D341Med (cell line): Measurements from ENCODE around the gene NDUFB4.

ENCODE experiments used
- DNase-seq: peaks from one replicate; pipeline ENCODE4 v3.0.0; 2012; ENCODE audit warnings: low spot score

The NDUFB4 gene

GRCh38 chr3:120596116-120596852 lies at the start of gene NDUFB4:
Gene NDUFB4 (plus strand): TSS chr3:120596336. CDS start chr3:120596360, 24 bp downstream.
- peak; percentile 98 for DNase-seq

- DNase-seq: no peak
Observed at GRCh38 chr3:120550546-120550945, 45.6 kb upstream of the NDUFB4 start.

- no peak for DNase-seq
Observed at GRCh38 chr3:120552184-120553172, 43.7 kb upstream of the NDUFB4 start.

- DNase-seq: no peak
Observed at GRCh38 chr3:120554812-120555606, 41.1 kb upstream of the NDUFB4 start.

GRCh38 chr3:120555657-120556509 lies 40.3 kb upstream of the NDUFB4 start:
- no peak for DNase-seq

- DNase-seq: no peak
Observed at GRCh38 chr3:120557115-120557514, 39.0 kb upstream of the NDUFB4 start.

GRCh38 chr3:120558771-120559241 lies 37.3 kb upstream of the NDUFB4 start:
- peak; percentile 88 for DNase-seq

GRCh38 chr3:120559242-120560061 lies 36.7 kb upstream of the NDUFB4 start:
- no peak for DNase-seq

GRCh38 chr3:120560304-120561250 lies 35.6 kb upstream of the NDUFB4 start:
- DNase-seq: no peak

GRCh38 chr3:120561251-120562045 lies 34.7 kb upstream of the NDUFB4 start:
- peak; percentile 54 for DNase-seq

- no peak for DNase-seq
Observed at GRCh38 chr3:120563356-120564022, 32.6 kb upstream of the NDUFB4 start.

GRCh38 chr3:120566243-120566975 lies 29.7 kb upstream of the NDUFB4 start:
- no peak for DNase-seq

GRCh38 chr3:120567370-120568201 lies 28.6 kb upstream of the NDUFB4 start:
- peak; percentile 56 for DNase-seq

GRCh38 chr3:120568202-120568531 lies 28.0 kb upstream of the NDUFB4 start:
- DNase-seq: no peak

GRCh38 chr3:120568598-120568997 lies 27.5 kb upstream of the NDUFB4 start:
- no peak for DNase-seq
